K562 (cell line): ENCODE measurements around the gene RSBN1L. TPM values are rescaled to one million over a fixed set of nuclear protein-coding genes. Genes with fewer than 3 reads are reported as not detected.
A peak's percentile ranks its signal among the peaks of the same experiment; 100 is the strongest.

ENCODE experiments used
- CBFA2T2 ChIP-seq: fragments of 450-650 bp; conservative IDR thresholded peaks from 2 replicates; pipeline ENCODE4 v1.6.1; 2017; ENCODE audit warnings: mild to moderate bottlenecking
- CBFA2T3 ChIP-seq: fragments of 450-650 bp; IDR thresholded peaks from 2 replicates; pipeline ENCODE4 v1.6.1; 2017
- CREB1 ChIP-seq, 2 experiments: sonication (generic) in 1 of 2; formaldehyde crosslinking in 1 of 2; IDR thresholded peaks; 2 replicates each; pipeline versions ENCODE4 v1.6.1 to v1.8.0; 2012 to 2022; ENCODE audit warnings: inconsistent platforms in 1 of 2, mild to moderate bottlenecking in 1 of 2, missing genetic modification reagents in 1 of 2, moderate library complexity in 1 of 2
- CREB5 ChIP-seq: fragments of 250-450 bp; sonication (Bioruptor Pico); IDR thresholded peaks from 2 replicates; pipeline ENCODE4 v1.5.0; 2020; ENCODE audit warnings: mild to moderate bottlenecking
- FIP1L1 ChIP-seq: fragments of 200-400 bp; formaldehyde crosslinking; IDR thresholded peaks from 2 replicates; pipeline ENCODE4 v1.6.1; 2018; ENCODE audit warnings: mild to moderate bottlenecking, low read depth, low read length; ENCODE audit not compliant: poor library complexity, severe bottlenecking
- GABPA ChIP-seq: fragments of 200-800 bp; sonication (Bioruptor generic); conservative IDR thresholded peaks from 2 replicates; pipeline ENCODE4 v1.6.1; 2016; ENCODE audit warnings: low read depth, missing genetic modification characterization, missing compliant biosample characterization
- HNRNPLL ChIP-seq: fragments of 200-400 bp; formaldehyde crosslinking; IDR thresholded peaks from 2 replicates; pipeline ENCODE4 v1.6.1; 2017; ENCODE audit warnings: low read length, low read depth, mild to moderate bottlenecking; ENCODE audit not compliant: poor library complexity, severe bottlenecking
- KAT8 ChIP-seq: fragments of 450-650 bp; IDR thresholded peaks from 2 replicates; pipeline ENCODE4 v1.6.1; 2016; ENCODE audit warnings: low read depth, mild to moderate bottlenecking
- KDM1A ChIP-seq, 2 experiments: fragments of 450-650 bp; IDR thresholded peaks; 2 replicates each; pipeline ENCODE4 v1.6.1; 2016; ENCODE audit warnings: mild to moderate bottlenecking in 2 of 2
- MTF1 ChIP-seq: fragments of 250-450 bp; sonication (Bioruptor Pico); IDR thresholded peaks from 2 replicates; pipeline ENCODE4 v1.9.0; 2021; ENCODE audit warnings: moderate library complexity, mild to moderate bottlenecking, inconsistent platforms, borderline replicate concordance
- NFXL1 ChIP-seq: fragments of 450-650 bp; formaldehyde crosslinking; IDR thresholded peaks from 2 replicates; pipeline ENCODE4 v1.4.0; 2021; ENCODE audit warnings: mild to moderate bottlenecking
- OTX1 ChIP-seq: fragments of 450-650 bp; formaldehyde crosslinking; IDR thresholded peaks from 2 replicates; pipeline ENCODE4 v1.4.0; 2022; ENCODE audit warnings: mild to moderate bottlenecking
- PCBP1 ChIP-seq: fragments of 200-400 bp; formaldehyde crosslinking; IDR thresholded peaks from 2 replicates; pipeline ENCODE4 v1.6.1; 2018; ENCODE audit warnings: mild to moderate bottlenecking, low read depth, low read length; ENCODE audit not compliant: poor library complexity, severe bottlenecking
- RBM14 ChIP-seq: fragments of 200-400 bp; formaldehyde crosslinking; IDR thresholded peaks from 2 replicates; pipeline ENCODE4 v1.6.1; 2018; ENCODE audit warnings: low read depth, mild to moderate bottlenecking, low read length, moderate library complexity, borderline replicate concordance; ENCODE audit not compliant: insufficient read depth
- RBM15 ChIP-seq: fragments of 200-400 bp; formaldehyde crosslinking; IDR thresholded peaks from 2 replicates; pipeline ENCODE4 v1.6.1; 2018; ENCODE audit warnings: mild to moderate bottlenecking, low read length, moderate library complexity; ENCODE audit not compliant: insufficient read depth
- RBM25 ChIP-seq: fragments of 200-400 bp; formaldehyde crosslinking; IDR thresholded peaks from 2 replicates; pipeline ENCODE4 v1.6.1; 2018; ENCODE audit warnings: low read length, low read depth, moderate library complexity; ENCODE audit not compliant: severe bottlenecking
- SMARCA5 ChIP-seq: fragments of 450-650 bp; IDR thresholded peaks from 2 replicates; pipeline ENCODE4 v1.6.1; 2016
- STAT5B ChIP-seq: fragments of 250-450 bp; sonication (Bioruptor Pico); IDR thresholded peaks from 2 replicates; pipeline ENCODE4 v1.8.0; 2021; ENCODE audit warnings: mild to moderate bottlenecking, inconsistent platforms
- TARDBP ChIP-seq: fragments of 450-650 bp; IDR thresholded peaks from 2 replicates; pipeline ENCODE4 v1.6.1; 2016
- ZNF165 ChIP-seq: fragments of 250-450 bp; sonication (Bioruptor Pico); IDR thresholded peaks from 2 replicates; pipeline ENCODE4 v1.4.0; 2020; ENCODE audit warnings: borderline replicate concordance
- ZNF586 ChIP-seq: fragments of 450-650 bp; formaldehyde crosslinking; conservative IDR thresholded peaks from 2 replicates; pipeline ENCODE4 v1.4.0; 2020; ENCODE audit warnings: mild to moderate bottlenecking, moderate library complexity
- polyA plus RNA-seq, 8 experiments: library from polyadenylated mRNA; depleted of rRNA in 4 of 8; stranded (reverse) in 5 of 8; unstranded in 3 of 8; fragments of >200 nt; fragmentation: Nextera tagmentation in 2 of 8; fragmentation: Illumina TruSeq in 1 of 8; extraction: Ambion mirVana in 2 of 8; extraction: Trizol in 1 of 8; gene quantifications; 2 replicates each; pipeline versions ENCODE4 v1.2.1 to v1.2.3, GENCODE V29; 2011 to 2014; ENCODE audit warnings: inconsistent platforms in 1 of 8, missing spikeins in 1 of 8
- total RNA-seq, 7 experiments: library from RNA; depleted of rRNA in 6 of 7; stranded (reverse); fragments of >200 nt in 6 of 7; fragmentation: Illumina TruSeq in 2 of 7; extraction: Trizol in 2 of 7; gene quantifications; 2 replicates each; pipeline versions ENCODE4 v1.2.1 to v1.2.3, GENCODE V29; 2011 to 2021; ENCODE audit warnings: low replicate concordance in 1 of 7
- TF ChIP-seq, protein P1 (sequence below): conservative IDR thresholded peaks from 2 replicates; pipeline ENCODE4 v1.6.1; 2011; ENCODE audit warnings: low read depth, mild to moderate bottlenecking, low read length; ENCODE audit not compliant: control insufficient read depth
- TF ChIP-seq, protein P2 (sequence below): sonication (generic); formaldehyde crosslinking; IDR thresholded peaks from 2 replicates; pipeline ENCODE4 v1.9.0; 2022; ENCODE audit warnings: mild to moderate bottlenecking, missing genetic modification reagents

RSBN1L gene
- total and polyA plus RNA-seq, 9 of the 15 experiments (the other 6 are each of a cell fraction or from before 2014, with no cell fraction given): 6.2 to 35.2 (median 20.1) TPM

DNA sequence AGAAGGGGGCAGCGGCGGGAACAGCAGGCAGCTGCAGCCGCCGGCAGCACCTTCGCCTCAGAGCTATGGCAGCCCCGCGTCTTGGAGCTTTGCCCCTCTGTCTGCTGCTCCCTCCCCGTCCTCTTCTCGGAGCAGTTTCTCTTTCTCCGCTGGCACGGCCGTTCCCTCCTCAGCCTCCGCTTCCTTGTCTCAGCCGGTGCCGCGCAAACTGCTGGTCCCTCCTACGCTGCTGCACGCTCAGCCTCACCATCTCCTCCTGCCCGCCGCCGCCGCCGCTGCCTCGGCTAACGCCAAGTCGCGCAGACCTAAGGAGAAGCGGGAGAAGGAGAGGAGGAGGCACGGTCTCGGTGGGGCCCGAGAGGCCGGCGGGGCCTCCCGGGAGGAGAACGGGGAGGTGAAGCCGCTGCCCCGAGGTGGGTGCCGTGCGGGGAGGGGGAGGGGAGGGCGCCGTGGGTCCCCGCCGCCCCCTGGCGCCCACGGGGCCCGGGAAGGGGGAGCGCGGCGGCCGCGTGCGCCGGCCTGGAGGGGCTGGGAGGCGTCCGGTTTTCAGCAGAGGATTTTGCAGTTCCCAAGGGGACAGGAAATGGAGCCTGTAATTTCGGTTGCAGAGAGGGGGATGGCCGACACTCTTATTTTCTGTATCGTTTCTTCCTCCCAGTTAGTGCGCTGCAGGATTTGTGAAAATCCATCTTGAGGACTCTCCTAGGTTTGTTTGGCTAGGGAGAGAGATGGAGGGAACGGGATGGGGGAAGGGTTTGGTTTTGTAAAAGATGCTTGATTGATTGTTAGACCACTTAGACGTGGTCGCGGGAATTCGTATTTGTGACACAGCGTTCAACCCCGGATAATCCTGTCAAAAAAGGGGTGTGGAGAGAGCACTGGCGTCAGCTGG lies 630 bp downstream of the RSBN1L start (continued):
- TF ChIP-seq KDM1A (IDR thresholded peaks at IDR 0.05) (0 out of 4 replicates have a peak, but pooled peaks of 1 of the 2 experiments have one; percentile 15), SMARCA5 (no peak), ZNF165 (CRISPR knock-in tag) (0 out of 2 replicates have a peak, but pooled peaks have one; percentile 27), CREB1 (IDR thresholded peaks at IDR 0.05) (no peak; the same call in 1 of the 2 replicates), CREB1 (CRISPR knock-in tag; IDR thresholded peaks at IDR 0.05) (no peak), TARDBP (no peak), HNRNPLL (peak; percentile 64), CREB5 (CRISPR knock-in tag) (no peak), PCBP1 (peak; percentile 71), ZNF586 (no peak), RBM15 (no peak), OTX1 (CRISPR knock-in tag) (no peak), FIP1L1 (peak; percentile 41), RBM25 (no peak), KAT8 (no peak), STAT5B (CRISPR knock-in tag) (no peak), MTF1 (no peak), CBFA2T3 (no peak), NFXL1 (CRISPR knock-in tag) (no peak), GABPA (tag) (no peak), RBM14 (0 out of 2 replicates have a peak, but pooled peaks have one; percentile 29), CBFA2T2 (no peak)
- TF ChIP-seq, protein P1, sequence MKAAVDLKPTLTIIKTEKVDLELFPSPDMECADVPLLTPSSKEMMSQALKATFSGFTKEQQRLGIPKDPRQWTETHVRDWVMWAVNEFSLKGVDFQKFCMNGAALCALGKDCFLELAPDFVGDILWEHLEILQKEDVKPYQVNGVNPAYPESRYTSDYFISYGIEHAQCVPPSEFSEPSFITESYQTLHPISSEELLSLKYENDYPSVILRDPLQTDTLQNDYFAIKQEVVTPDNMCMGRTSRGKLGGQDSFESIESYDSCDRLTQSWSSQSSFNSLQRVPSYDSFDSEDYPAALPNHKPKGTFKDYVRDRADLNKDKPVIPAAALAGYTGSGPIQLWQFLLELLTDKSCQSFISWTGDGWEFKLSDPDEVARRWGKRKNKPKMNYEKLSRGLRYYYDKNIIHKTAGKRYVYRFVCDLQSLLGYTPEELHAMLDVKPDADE: no peak
- TF ChIP-seq, protein P2, sequence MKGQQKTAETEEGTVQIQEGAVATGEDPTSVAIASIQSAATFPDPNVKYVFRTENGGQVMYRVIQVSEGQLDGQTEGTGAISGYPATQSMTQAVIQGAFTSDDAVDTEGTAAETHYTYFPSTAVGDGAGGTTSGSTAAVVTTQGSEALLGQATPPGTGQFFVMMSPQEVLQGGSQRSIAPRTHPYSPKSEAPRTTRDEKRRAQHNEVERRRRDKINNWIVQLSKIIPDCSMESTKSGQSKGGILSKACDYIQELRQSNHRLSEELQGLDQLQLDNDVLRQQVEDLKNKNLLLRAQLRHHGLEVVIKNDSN (CRISPR knock-in tag): peak; percentile 40; the same call in 1 of the 2 replicates
